ENCODE results near the gene CNTNAP5. TPM values are rescaled to one million over a fixed set of nuclear protein-coding genes. Genes with fewer than 3 reads are reported as not detected.

Gene CNTNAP5
- total RNA-seq, 2 experiments from 2014 or later = not detected

DNA sequence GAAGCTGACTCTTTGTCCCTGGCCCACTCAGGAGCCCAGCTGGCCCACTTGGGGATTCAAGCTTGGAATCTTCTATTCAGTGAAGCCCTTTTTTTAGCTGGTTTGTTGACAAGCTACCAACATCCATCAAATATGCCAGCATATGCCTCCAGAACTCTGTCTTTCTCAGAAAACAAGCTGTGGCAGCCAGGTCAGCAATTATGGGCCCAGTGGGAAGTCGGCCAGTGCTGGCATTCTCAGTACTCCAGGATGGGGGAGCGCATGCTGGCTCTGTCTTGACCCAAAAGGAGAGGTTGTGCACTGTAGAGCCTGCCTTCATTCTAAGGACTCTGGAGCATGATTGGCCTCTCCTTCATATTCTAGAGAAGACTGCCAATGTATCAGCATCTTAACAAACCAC, 401.5 kb downstream of the CNTNAP5 start:
- CTCF ChIA-PET = no interaction called here
- H3K27me3 ChIP-seq (ENCODE audit: control insufficient read depth in 1 of 2, insufficient read depth in 2 of 2, low read length in 2 of 2) = no peaks in the 10 kb centered on the region

DNA sequence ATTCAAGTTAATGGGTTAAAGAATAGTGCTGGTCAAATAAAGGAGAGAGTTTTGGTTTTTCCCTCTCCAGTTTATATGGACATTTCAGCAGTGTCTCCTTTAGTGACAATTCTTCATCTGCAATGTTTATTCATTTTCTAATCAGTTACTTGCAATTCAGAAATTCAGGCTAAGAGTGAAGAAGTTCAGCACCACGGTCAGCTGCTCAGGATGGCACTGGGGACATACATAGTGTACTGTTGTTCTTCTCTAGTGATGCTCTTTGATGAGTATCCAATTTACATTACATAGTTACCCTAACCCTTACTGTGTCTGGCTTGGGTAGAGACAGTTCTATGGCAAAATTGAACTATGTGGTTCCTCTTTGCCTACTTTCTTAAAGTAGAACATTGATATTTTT, 412.7 kb downstream of the CNTNAP5 start:
- Mint-ChIP-seq H3K4me1 (ENCODE audit: low read depth) (no peaks in the 10 kb centered on the region), H3K9me3 (peaks cover 10% of the 10 kb centered on the region), H3K4me3 (no peak overlapping the region), H3K27me3 (no peaks in the 10 kb centered on the region), H3K27ac (no peak overlapping the region), H3K36me3 (ENCODE audit: low read depth) (no peaks in the 10 kb centered on the region)
- Histone ChIP-seq H3K36me3 (ENCODE audit: insufficient read depth, low read length) (no peaks in the 10 kb centered on the region), H3K27me3 (ENCODE audit: control insufficient read depth in 1 of 2, insufficient read depth in 2 of 2, low read length in 2 of 2) (no peaks in the 10 kb centered on the region), H3K27ac (ENCODE audit: low read depth in 1 of 2, low read length in 2 of 2) (no peak overlapping the region), H3K9me3 (ENCODE audit: control insufficient read depth in 1 of 2, insufficient read depth in 1 of 2, low read length in 2 of 2) (no peaks in the 10 kb centered on the region), H3K4me1 (ENCODE audit: insufficient read depth, low read length) (no peaks in the 10 kb centered on the region), H3K4me3 (ENCODE audit: low read length) (no peak overlapping the region)
- intact Hi-C loops (cut with DNase I, micrococcal nuclease) = no loop called here
- ChIA-PET CTCF (no interaction called here), POLR2A (no interaction called here)
- no peak for ATAC-seq (ENCODE audit: poor library complexity)
- TF ChIP-seq, protein P1, sequence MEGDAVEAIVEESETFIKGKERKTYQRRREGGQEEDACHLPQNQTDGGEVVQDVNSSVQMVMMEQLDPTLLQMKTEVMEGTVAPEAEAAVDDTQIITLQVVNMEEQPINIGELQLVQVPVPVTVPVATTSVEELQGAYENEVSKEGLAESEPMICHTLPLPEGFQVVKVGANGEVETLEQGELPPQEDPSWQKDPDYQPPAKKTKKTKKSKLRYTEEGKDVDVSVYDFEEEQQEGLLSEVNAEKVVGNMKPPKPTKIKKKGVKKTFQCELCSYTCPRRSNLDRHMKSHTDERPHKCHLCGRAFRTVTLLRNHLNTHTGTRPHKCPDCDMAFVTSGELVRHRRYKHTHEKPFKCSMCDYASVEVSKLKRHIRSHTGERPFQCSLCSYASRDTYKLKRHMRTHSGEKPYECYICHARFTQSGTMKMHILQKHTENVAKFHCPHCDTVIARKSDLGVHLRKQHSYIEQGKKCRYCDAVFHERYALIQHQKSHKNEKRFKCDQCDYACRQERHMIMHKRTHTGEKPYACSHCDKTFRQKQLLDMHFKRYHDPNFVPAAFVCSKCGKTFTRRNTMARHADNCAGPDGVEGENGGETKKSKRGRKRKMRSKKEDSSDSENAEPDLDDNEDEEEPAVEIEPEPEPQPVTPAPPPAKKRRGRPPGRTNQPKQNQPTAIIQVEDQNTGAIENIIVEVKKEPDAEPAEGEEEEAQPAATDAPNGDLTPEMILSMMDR (IDR thresholded peaks at IDR 0.05) = no peak
- no peak for DNase-seq

More for the DNA sequence above, 401.5 kb downstream of the CNTNAP5 start:
- Mint-ChIP-seq H3K4me1 (ENCODE audit: low read depth) (no peaks in the 10 kb centered on the region), H3K4me3 (no peak overlapping the region), H3K27ac (no peak overlapping the region), H3K27me3 (no peaks in the 10 kb centered on the region), H3K9me3 (peaks cover 8% of the 10 kb centered on the region), H3K36me3 (ENCODE audit: low read depth) (no peaks in the 10 kb centered on the region)
- H3K4me3 ChIP-seq (ENCODE audit: low read length) = no peak overlapping the region
- ATAC-seq (ENCODE audit: poor library complexity) = no peak
- TF ChIP-seq, protein P1 (IDR thresholded peaks at IDR 0.05) = no peak
- H3K36me3 ChIP-seq (ENCODE audit: insufficient read depth, low read length) = no peaks in the 10 kb centered on the region
- no peak overlapping the region for H3K27ac ChIP-seq (ENCODE audit: low read depth in 1 of 2, low read length in 2 of 2)
- H3K4me1 ChIP-seq (ENCODE audit: insufficient read depth, low read length) = no peaks in the 10 kb centered on the region
- no peak for DNase-seq
- peaks cover 6 to 13% of the 10 kb centered on the region in 2 experiments for H3K9me3 ChIP-seq (ENCODE audit: control insufficient read depth in 1 of 2, insufficient read depth in 1 of 2, low read length in 2 of 2)
- intact Hi-C loops (cut with DNase I, micrococcal nuclease) = no loop called here
- POLR2A ChIA-PET = no interaction called here

DNA sequence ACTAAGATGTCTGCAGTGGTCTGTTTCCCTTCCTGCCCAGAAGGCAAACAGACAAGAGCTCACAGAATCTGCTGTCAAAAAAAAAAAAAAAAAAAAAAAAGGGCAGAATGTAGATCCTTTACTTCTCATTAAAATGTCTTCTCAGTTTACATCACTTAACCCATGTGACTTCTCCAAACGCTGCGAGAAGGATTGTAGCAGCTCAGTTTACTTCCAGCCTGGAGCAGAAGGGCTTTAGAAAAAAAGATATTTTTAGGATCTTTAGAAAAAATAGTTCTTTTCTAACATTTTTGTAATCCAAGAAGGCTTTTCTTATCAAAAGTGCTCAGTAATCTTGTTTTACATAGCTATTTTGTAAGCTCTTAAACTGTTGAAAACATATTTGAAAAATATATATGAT, 425.4 kb downstream of the CNTNAP5 start:
- CTCF ChIA-PET = no interaction called here
- Histone ChIP-seq H3K9me3 (ENCODE audit: control insufficient read depth in 1 of 2, insufficient read depth in 1 of 2, low read length in 2 of 2) (peaks cover 0 to 10% of the 10 kb centered on the region in 2 experiments), H3K27me3 (ENCODE audit: control insufficient read depth in 1 of 2, insufficient read depth in 2 of 2, low read length in 2 of 2) (no peaks in the 10 kb centered on the region), H3K27ac (ENCODE audit: low read depth in 1 of 2, low read length in 2 of 2) (no peak overlapping the region), H3K4me3 (ENCODE audit: low read length) (no peak overlapping the region), H3K36me3 (ENCODE audit: insufficient read depth, low read length) (no peaks in the 10 kb centered on the region), H3K4me1 (ENCODE audit: insufficient read depth, low read length) (no peaks in the 10 kb centered on the region)
- Mint-ChIP-seq H3K27ac (no peak overlapping the region), H3K9me3 (peaks cover 27% of the 10 kb centered on the region), H3K4me3 (no peak overlapping the region), H3K27me3 (no peaks in the 10 kb centered on the region), H3K4me1 (ENCODE audit: low read depth) (no peaks in the 10 kb centered on the region), H3K36me3 (ENCODE audit: low read depth) (no peaks in the 10 kb centered on the region)
- DNase-seq = no peak
- POLR2A ChIA-PET = no interaction called here
- intact Hi-C loops (cut with DNase I, micrococcal nuclease) = no loop called here
- TF ChIP-seq, protein P1 (IDR thresholded peaks at IDR 0.05) = no peak
- no peak for ATAC-seq (ENCODE audit: poor library complexity)
